NCI-H2227 (cell line): ENCODE measurements around the gene RCAN2.

Source experiments
- DNase-seq: peaks from one replicate; lab custom pipeline; 2025; ENCODE audit not compliant: unreplicated experiment; lab: John Stamatoyannopoulos, UW

Gene RCAN2

GRCh38 chr6:46491201-46491627 lies at the start of gene RCAN2:
Gene RCAN2, minus strand, starts transcription at chr6:46491449.
- DNase-seq, result peak; percentile 73

GRCh38 chr6:46539866-46540265 lies 48.6 kb upstream of the RCAN2 start:
- DNase-seq, result no peak

- no peak for DNase-seq
Observed at GRCh38 chr6:46538800-46539480, 47.7 kb upstream of the RCAN2 start.

GRCh38 chr6:46530896-46531295 lies 39.6 kb upstream of the RCAN2 start:
- DNase-seq, result no peak

GRCh38 chr6:46528961-46529750 lies 37.9 kb upstream of the RCAN2 start:
- no peak for DNase-seq

- no peak for DNase-seq
Observed at GRCh38 chr6:46526607-46527006, 35.4 kb upstream of the RCAN2 start.

GRCh38 chr6:46525583-46525982 lies 34.3 kb upstream of the RCAN2 start:
- no peak for DNase-seq

- DNase-seq, result no peak
Observed at GRCh38 chr6:46521464-46521971, 30.3 kb upstream of the RCAN2 start.

GRCh38 chr6:46517202-46517601 lies 26.0 kb upstream of the RCAN2 start:
- DNase-seq, result no peak

- no peak for DNase-seq
Observed at GRCh38 chr6:46513533-46513932, 22.3 kb upstream of the RCAN2 start.

- DNase-seq, result no peak
Observed at GRCh38 chr6:46511320-46511719, 20.1 kb upstream of the RCAN2 start.

GRCh38 chr6:46510651-46511050 lies 19.4 kb upstream of the RCAN2 start:
- no peak for DNase-seq

- DNase-seq, result no peak
Observed at GRCh38 chr6:46509981-46510510, 18.8 kb upstream of the RCAN2 start.

- no peak for DNase-seq
Observed at GRCh38 chr6:46509063-46509462, 17.8 kb upstream of the RCAN2 start.

- no peak for DNase-seq
Observed at GRCh38 chr6:46507426-46507825, 16.2 kb upstream of the RCAN2 start.

GRCh38 chr6:46505693-46506512 lies 14.7 kb upstream of the RCAN2 start:
- no peak for DNase-seq

- DNase-seq, result no peak
Observed at GRCh38 chr6:46504242-46504641, 13.0 kb upstream of the RCAN2 start.

- no peak for DNase-seq
Observed at GRCh38 chr6:46502486-46503119, 11.4 kb upstream of the RCAN2 start.

GRCh38 chr6:46501136-46502089 lies 10.2 kb upstream of the RCAN2 start:
- no peak for DNase-seq

- DNase-seq, result no peak
Observed at GRCh38 chr6:46500382-46500781, 9.1 kb upstream of the RCAN2 start.
